ENCODE data around the gene NKAIN2.

The NKAIN2 gene

GRCh38 chr6:124033501-124033900 lies 229.8 kb downstream of the NKAIN2 start:
- DNase-seq (ENCODE audit: low read depth) = no peak

DNA sequence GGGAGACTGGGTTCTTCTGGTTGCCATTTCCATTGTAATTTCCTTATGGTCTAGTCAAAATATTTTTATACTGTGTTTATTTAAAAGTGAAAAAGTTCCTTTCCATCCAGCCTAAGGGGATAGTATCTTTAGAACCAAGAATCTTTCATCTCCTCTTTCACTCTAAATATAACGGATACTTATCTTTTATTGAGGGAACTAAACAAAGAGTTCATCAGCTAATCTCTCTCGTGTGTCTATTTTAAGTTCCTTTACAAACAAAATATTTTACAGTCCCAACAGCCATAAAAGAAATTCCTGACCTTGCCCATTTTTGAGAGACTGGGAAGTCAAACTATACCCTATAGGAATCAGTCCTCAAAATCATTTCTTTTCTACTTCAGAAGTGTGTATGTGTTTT lies 232.7 kb downstream of the NKAIN2 start:
- no peak for DNase-seq (ENCODE audit: low read depth)
- TF ChIP-seq, protein P1, sequence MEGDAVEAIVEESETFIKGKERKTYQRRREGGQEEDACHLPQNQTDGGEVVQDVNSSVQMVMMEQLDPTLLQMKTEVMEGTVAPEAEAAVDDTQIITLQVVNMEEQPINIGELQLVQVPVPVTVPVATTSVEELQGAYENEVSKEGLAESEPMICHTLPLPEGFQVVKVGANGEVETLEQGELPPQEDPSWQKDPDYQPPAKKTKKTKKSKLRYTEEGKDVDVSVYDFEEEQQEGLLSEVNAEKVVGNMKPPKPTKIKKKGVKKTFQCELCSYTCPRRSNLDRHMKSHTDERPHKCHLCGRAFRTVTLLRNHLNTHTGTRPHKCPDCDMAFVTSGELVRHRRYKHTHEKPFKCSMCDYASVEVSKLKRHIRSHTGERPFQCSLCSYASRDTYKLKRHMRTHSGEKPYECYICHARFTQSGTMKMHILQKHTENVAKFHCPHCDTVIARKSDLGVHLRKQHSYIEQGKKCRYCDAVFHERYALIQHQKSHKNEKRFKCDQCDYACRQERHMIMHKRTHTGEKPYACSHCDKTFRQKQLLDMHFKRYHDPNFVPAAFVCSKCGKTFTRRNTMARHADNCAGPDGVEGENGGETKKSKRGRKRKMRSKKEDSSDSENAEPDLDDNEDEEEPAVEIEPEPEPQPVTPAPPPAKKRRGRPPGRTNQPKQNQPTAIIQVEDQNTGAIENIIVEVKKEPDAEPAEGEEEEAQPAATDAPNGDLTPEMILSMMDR (conservative IDR thresholded peaks at IDR 0.05; ENCODE audit: low read length) = no peak

More at GRCh38 chr6:124033501-124033900, 229.8 kb downstream of the NKAIN2 start:
- H3K4me3 ChIP-seq (ENCODE audit: low read length) = no peak overlapping the region
- TF ChIP-seq, protein P1 (conservative IDR thresholded peaks at IDR 0.05; ENCODE audit: low read length) = no peak

DNA sequence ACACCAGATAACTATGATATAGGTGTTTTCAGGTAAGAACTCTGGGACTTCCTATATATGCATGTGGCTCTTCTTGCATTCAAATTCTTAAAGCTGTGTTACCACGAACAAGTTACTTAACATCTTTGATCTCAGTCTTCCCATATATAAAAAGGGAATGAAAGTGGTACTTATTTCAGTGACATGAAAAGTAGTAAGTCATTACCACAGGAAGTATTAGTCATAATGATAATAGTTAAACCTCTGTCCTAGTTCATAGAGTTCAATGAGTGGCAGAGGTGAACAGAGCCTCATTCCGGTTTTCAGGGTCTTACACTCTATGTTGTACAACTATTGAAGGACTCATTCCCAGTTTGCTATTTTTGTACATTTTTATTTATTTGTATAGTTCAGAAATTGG lies 237.0 kb downstream of the NKAIN2 start:
- TF ChIP-seq, protein P1 (conservative IDR thresholded peaks at IDR 0.05; ENCODE audit: low read length) = no peak
- DNase-seq (ENCODE audit: low read depth) = no peak
- H3K4me3 ChIP-seq (ENCODE audit: low read length) = no peak overlapping the region

More for the DNA sequence above, 232.7 kb downstream of the NKAIN2 start:
- no peak overlapping the region for H3K4me3 ChIP-seq (ENCODE audit: low read length)

DNA sequence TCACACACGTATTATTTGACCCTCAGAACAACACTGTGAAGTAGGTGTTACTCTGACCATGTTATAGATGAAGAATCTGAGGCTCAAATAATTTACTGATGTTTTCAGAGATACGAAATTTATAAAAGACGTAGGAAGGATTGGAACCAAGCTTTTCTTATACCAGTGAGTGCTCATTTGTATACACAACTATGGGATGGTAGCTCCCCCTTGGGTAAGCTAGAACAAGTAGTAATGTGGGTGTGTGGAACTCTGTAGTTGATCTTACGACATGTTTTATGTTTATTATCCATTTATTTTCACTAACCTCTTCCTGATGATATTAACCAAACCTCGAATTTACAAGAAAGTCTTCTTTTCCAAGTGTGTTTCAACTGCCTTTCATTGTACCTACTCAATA lies 248.5 kb downstream of the NKAIN2 start:
- TF ChIP-seq, protein P1 (conservative IDR thresholded peaks at IDR 0.05; ENCODE audit: low read length) = no peak
- no peak overlapping the region for H3K4me3 ChIP-seq (ENCODE audit: low read length)
- DNase-seq (ENCODE audit: low read depth) = no peak

GRCh38 chr6:124053315-124053714 lies 249.7 kb downstream of the NKAIN2 start:
- TF ChIP-seq, protein P1 (conservative IDR thresholded peaks at IDR 0.05; ENCODE audit: low read length) = no peak
- no peak overlapping the region for H3K4me3 ChIP-seq (ENCODE audit: low read length)
- DNase-seq (ENCODE audit: low read depth) = no peak

DNA sequence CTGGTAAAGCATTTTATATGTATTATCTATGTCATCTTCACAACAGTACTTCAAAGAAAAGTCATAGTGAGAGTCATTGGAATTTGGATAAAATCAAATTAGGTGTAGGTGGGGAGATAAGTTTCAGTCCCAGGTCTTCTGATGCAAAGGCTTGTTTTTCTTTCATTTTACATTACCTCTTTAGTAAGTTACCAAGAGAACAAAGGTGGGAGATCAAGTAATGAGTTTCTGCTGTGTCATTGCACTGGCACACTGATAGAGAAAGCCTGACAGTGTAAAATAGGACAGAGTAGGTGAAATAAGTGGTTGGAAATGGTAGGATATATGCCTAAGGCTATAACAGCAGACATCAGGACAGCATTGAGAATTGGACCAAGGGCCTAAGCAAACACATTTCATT lies 250.4 kb downstream of the NKAIN2 start:
- TF ChIP-seq, protein P1 (conservative IDR thresholded peaks at IDR 0.05; ENCODE audit: low read length) = no peak
- DNase-seq (ENCODE audit: low read depth) = no peak
- no peak overlapping the region for H3K4me3 ChIP-seq (ENCODE audit: low read length)

GRCh38 chr6:124055395-124055794 lies 251.7 kb downstream of the NKAIN2 start:
- H3K4me3 ChIP-seq (ENCODE audit: low read length) = no peak overlapping the region
- no peak for DNase-seq (ENCODE audit: low read depth)
- TF ChIP-seq, protein P1 (conservative IDR thresholded peaks at IDR 0.05; ENCODE audit: low read length) = no peak

Data from AG10803 (cell line).